ENCODE data around the gene FYB2.
A peak's percentile ranks its signal among the peaks of the same experiment; 100 is the strongest.

FYB2 gene

GRCh38 chr1:56712150-56712549 lies 107.1 kb downstream of the FYB2 start:
- no peak for TF ChIP-seq JUND (IDR thresholded peaks at IDR 0.05; ENCODE audit: low read depth)
- no peak for DNase-seq (ENCODE audit: low read depth in 1 of 2, low spot score in 1 of 2)
- in situ Hi-C loops (cut with HindIII; ENCODE audit: low pct_unique_long_range_greater_than_20kb, low sequenced_read_pairs): no loop called here

GRCh38 chr1:56710646-56711045 lies 108.6 kb downstream of the FYB2 start:
- in situ Hi-C loops (cut with HindIII; ENCODE audit: low pct_unique_long_range_greater_than_20kb, low sequenced_read_pairs): no loop called here
- TF ChIP-seq JUND (IDR thresholded peaks at IDR 0.05; ENCODE audit: low read depth): no peak
- no peak for DNase-seq (ENCODE audit: low read depth in 1 of 2, low spot score in 1 of 2)

- DNase-seq (ENCODE audit: low read depth in 1 of 2, low spot score in 1 of 2): no peak
- in situ Hi-C loops (cut with HindIII; ENCODE audit: low pct_unique_long_range_greater_than_20kb, low sequenced_read_pairs): no loop called here
- no peak for TF ChIP-seq JUND (IDR thresholded peaks at IDR 0.05; ENCODE audit: low read depth)
These were observed 109.2 kb downstream of the FYB2 start for GRCh38 chr1:56709995-56710394.

- peak; percentile 4 to 54 for DNase-seq (ENCODE audit: low read depth in 1 of 2, low spot score in 1 of 2)
- in situ Hi-C loops (cut with HindIII; ENCODE audit: low pct_unique_long_range_greater_than_20kb, low sequenced_read_pairs): no loop called here
- no peak for TF ChIP-seq JUND (IDR thresholded peaks at IDR 0.05; ENCODE audit: low read depth)
These were observed 109.8 kb downstream of the FYB2 start for GRCh38 chr1:56709269-56709880.

GRCh38 chr1:56707379-56707778 lies 111.8 kb downstream of the FYB2 start:
- in situ Hi-C loops (cut with HindIII; ENCODE audit: low pct_unique_long_range_greater_than_20kb, low sequenced_read_pairs): no loop called here
- no peak for DNase-seq (ENCODE audit: low read depth in 1 of 2, low spot score in 1 of 2)
- TF ChIP-seq JUND (IDR thresholded peaks at IDR 0.05; ENCODE audit: low read depth): no peak

- no peak for TF ChIP-seq JUND (IDR thresholded peaks at IDR 0.05; ENCODE audit: low read depth)
- no peak for DNase-seq (ENCODE audit: low read depth in 1 of 2, low spot score in 1 of 2)
- in situ Hi-C loops (cut with HindIII; ENCODE audit: low pct_unique_long_range_greater_than_20kb, low sequenced_read_pairs): no loop called here
These were observed 115.5 kb downstream of the FYB2 start for GRCh38 chr1:56703747-56704146.

- TF ChIP-seq JUND (IDR thresholded peaks at IDR 0.05; ENCODE audit: low read depth): no peak
- DNase-seq (ENCODE audit: low read depth in 1 of 2, low spot score in 1 of 2): no peak
- in situ Hi-C loops (cut with HindIII; ENCODE audit: low pct_unique_long_range_greater_than_20kb, low sequenced_read_pairs): no loop called here
These were observed 122.5 kb downstream of the FYB2 start for GRCh38 chr1:56696663-56697062.

- in situ Hi-C loops (cut with HindIII; ENCODE audit: low pct_unique_long_range_greater_than_20kb, low sequenced_read_pairs): no loop called here
- peak in 1 of 2 experiments; percentile 46 for DNase-seq (ENCODE audit: low read depth in 1 of 2, low spot score in 1 of 2)
- TF ChIP-seq JUND (IDR thresholded peaks at IDR 0.05; ENCODE audit: low read depth): no peak
These were observed 130.6 kb downstream of the FYB2 start for GRCh38 chr1:56688522-56689026.

GRCh38 chr1:56686169-56686568 lies 133.0 kb downstream of the FYB2 start:
- TF ChIP-seq JUND (IDR thresholded peaks at IDR 0.05; ENCODE audit: low read depth): no peak
- in situ Hi-C loops (cut with HindIII; ENCODE audit: low pct_unique_long_range_greater_than_20kb, low sequenced_read_pairs): no loop called here
- DNase-seq (ENCODE audit: low read depth in 1 of 2, low spot score in 1 of 2): no peak

- in situ Hi-C loops (cut with HindIII; ENCODE audit: low pct_unique_long_range_greater_than_20kb, low sequenced_read_pairs): no loop called here
- no peak for TF ChIP-seq JUND (IDR thresholded peaks at IDR 0.05; ENCODE audit: low read depth)
- no peak for DNase-seq (ENCODE audit: low read depth in 1 of 2, low spot score in 1 of 2)
These were observed 135.6 kb downstream of the FYB2 start for GRCh38 chr1:56683569-56683968.

GRCh38 chr1:56676571-56677035 lies 142.6 kb downstream of the FYB2 start:
- DNase-seq (ENCODE audit: low read depth in 1 of 2, low spot score in 1 of 2): no peak
- in situ Hi-C loops (cut with HindIII; ENCODE audit: low pct_unique_long_range_greater_than_20kb, low sequenced_read_pairs): no loop called here
- TF ChIP-seq JUND (IDR thresholded peaks at IDR 0.05; ENCODE audit: low read depth): no peak

GRCh38 chr1:56675763-56676162 lies 143.4 kb downstream of the FYB2 start:
- no peak for TF ChIP-seq JUND (IDR thresholded peaks at IDR 0.05; ENCODE audit: low read depth)
- DNase-seq (ENCODE audit: low read depth in 1 of 2, low spot score in 1 of 2): no peak
- in situ Hi-C loops (cut with HindIII; ENCODE audit: low pct_unique_long_range_greater_than_20kb, low sequenced_read_pairs): no loop called here

GRCh38 chr1:56672579-56672978 lies 146.6 kb downstream of the FYB2 start:
- in situ Hi-C loops (cut with HindIII; ENCODE audit: low pct_unique_long_range_greater_than_20kb, low sequenced_read_pairs): no loop called here
- no peak for DNase-seq (ENCODE audit: low read depth in 1 of 2, low spot score in 1 of 2)
- no peak for TF ChIP-seq JUND (IDR thresholded peaks at IDR 0.05; ENCODE audit: low read depth)

GRCh38 chr1:56671542-56671941 lies 147.7 kb downstream of the FYB2 start:
- DNase-seq (ENCODE audit: low read depth in 1 of 2, low spot score in 1 of 2): no peak
- in situ Hi-C loops (cut with HindIII; ENCODE audit: low pct_unique_long_range_greater_than_20kb, low sequenced_read_pairs): no loop called here
- no peak for TF ChIP-seq JUND (IDR thresholded peaks at IDR 0.05; ENCODE audit: low read depth)

All from T47D (cell line).